GM12891 (cell line): ENCODE data around the gene DHX38.

Experiments used
- DNase-seq: peaks from one replicate; pipeline ENCODE4 v3.0.0; 2011; ENCODE audit warnings: low spot score; ENCODE audit not compliant: insufficient read length
- FAIRE-seq: peaks from 2 replicates; lab custom pipeline; 2011; peaks lifted over from hg19 to GRCh38; lab: Jason Lieb, UNC
- PAX5 ChIP-seq: IDR thresholded peaks from 2 replicates; pipeline ENCODE4 v1.6.1; 2011; ENCODE audit warnings: low read length, moderate library complexity, mild to moderate bottlenecking; ENCODE audit not compliant: insufficient read depth, severe bottlenecking
- POLR2A ChIP-seq: IDR thresholded peaks from 2 replicates; pipeline ENCODE4 v1.6.1; 2011; ENCODE audit warnings: low read depth, low read length, control low read depth
- POLR2AphosphoS5 ChIP-seq: IDR thresholded peaks from 2 replicates; pipeline ENCODE4 v1.6.1; 2011; ENCODE audit warnings: low read depth, low read length, control low read depth
- POU2F2 ChIP-seq: IDR thresholded peaks from 2 replicates; pipeline ENCODE4 v1.6.1; 2011; ENCODE audit warnings: low read depth, mild to moderate bottlenecking, control low read depth, low read length, moderate library complexity
- SPI1 ChIP-seq: IDR thresholded peaks from 2 replicates; pipeline ENCODE4 v1.6.1; 2011; ENCODE audit warnings: low read depth, low read length, control low read depth
- TAF1 ChIP-seq: IDR thresholded peaks from 2 replicates; pipeline ENCODE4 v1.6.1; 2011; ENCODE audit warnings: low read depth, low read length, control low read depth

Gene DHX38

GRCh38 chr16:72084445-72084844, 9.2 kb upstream of the DHX38 start:
- TF ChIP-seq TAF1 (no peak), POLR2AphosphoS5 (no peak), PAX5 (no peak), POU2F2 (no peak), SPI1 (no peak), POLR2A (no peak)
- FAIRE-seq (no peak), DNase-seq (no peak)

- FAIRE-seq (no peak), DNase-seq (no peak)
- no peak for TF ChIP-seq POLR2A
- no peak for TF ChIP-seq PAX5
- no peak for TF ChIP-seq SPI1
- no peak for TF ChIP-seq TAF1
- no peak for TF ChIP-seq POU2F2
- no peak for TF ChIP-seq POLR2AphosphoS5
Measured at GRCh38 chr16:72085002-72085401, 8.6 kb upstream of the DHX38 start.

GRCh38 chr16:72091217-72091616, 2.4 kb upstream of the DHX38 start:
- DNase-seq, result no peak
- FAIRE-seq, result no peak
- no peak for TF ChIP-seq POU2F2
- TF ChIP-seq TAF1, result no peak
- no peak for TF ChIP-seq PAX5
- TF ChIP-seq POLR2A, result no peak
- TF ChIP-seq SPI1, result no peak
- TF ChIP-seq POLR2AphosphoS5, result no peak

GRCh38 chr16:72092832-72093447, 707 bp upstream of the DHX38 start:
- no peak for TF ChIP-seq POU2F2
- no peak for TF ChIP-seq POLR2AphosphoS5
- no peak for TF ChIP-seq PAX5
- no peak for TF ChIP-seq TAF1
- no peak for TF ChIP-seq SPI1
- no peak for TF ChIP-seq POLR2A
- FAIRE-seq (no peak), DNase-seq (no peak)

- FAIRE-seq (no peak), DNase-seq (no peak)
- no peak; the same call in 1 of the 2 replicates for TF ChIP-seq POLR2A
- no peak for TF ChIP-seq POLR2AphosphoS5
- no peak for TF ChIP-seq SPI1
- no peak for TF ChIP-seq POU2F2
- no peak for TF ChIP-seq PAX5
Measured at GRCh38 chr16:72094266-72094610, 591 bp downstream of the DHX38 start.

- DNase-seq, result no peak
- no peak for FAIRE-seq
- no peak for TF ChIP-seq SPI1
- no peak for TF ChIP-seq PAX5
- no peak for TF ChIP-seq TAF1
- TF ChIP-seq POLR2AphosphoS5, result no peak
- TF ChIP-seq POLR2A, result no peak
- TF ChIP-seq POU2F2, result no peak
Measured at GRCh38 chr16:72098936-72099335, 5.3 kb downstream of the DHX38 start.

- DNase-seq (peak; percentile 56), FAIRE-seq (peak; percentile 96)
- TF ChIP-seq POLR2AphosphoS5, result no peak
- TF ChIP-seq SPI1, result no peak
- TF ChIP-seq TAF1, result no peak
- TF ChIP-seq POU2F2, result no peak
- no peak for TF ChIP-seq PAX5
- no peak for TF ChIP-seq POLR2A
Measured at GRCh38 chr16:72099377-72099818, 5.8 kb downstream of the DHX38 start.

GRCh38 chr16:72101195-72101594, 7.5 kb downstream of the DHX38 start:
- no peak for DNase-seq
- no peak for FAIRE-seq
- TF ChIP-seq POLR2AphosphoS5, result no peak

GRCh38 chr16:72104905-72105304, 11.3 kb downstream of the DHX38 start:
- FAIRE-seq, result no peak

GRCh38 chr16:72105978-72106377, 12.3 kb downstream of the DHX38 start:
- TF ChIP-seq POLR2A (no peak), TAF1 (no peak), SPI1 (no peak), POU2F2 (no peak), POLR2AphosphoS5 (no peak), PAX5 (no peak)
- FAIRE-seq (no peak), DNase-seq (no peak)

More at GRCh38 chr16:72104905-72105304, 11.3 kb downstream of the DHX38 start:
- no peak for DNase-seq
- TF ChIP-seq TAF1, result no peak
- no peak for TF ChIP-seq PAX5
- TF ChIP-seq SPI1, result no peak
